Measurements from ENCODE around the gene TMC3. TPM values are rescaled to one million over a fixed set of nuclear protein-coding genes. Genes with fewer than 3 reads are reported as not detected.

The TMC3 gene
- total RNA-seq, 2 experiments from 2014 or later: not detected

DNA sequence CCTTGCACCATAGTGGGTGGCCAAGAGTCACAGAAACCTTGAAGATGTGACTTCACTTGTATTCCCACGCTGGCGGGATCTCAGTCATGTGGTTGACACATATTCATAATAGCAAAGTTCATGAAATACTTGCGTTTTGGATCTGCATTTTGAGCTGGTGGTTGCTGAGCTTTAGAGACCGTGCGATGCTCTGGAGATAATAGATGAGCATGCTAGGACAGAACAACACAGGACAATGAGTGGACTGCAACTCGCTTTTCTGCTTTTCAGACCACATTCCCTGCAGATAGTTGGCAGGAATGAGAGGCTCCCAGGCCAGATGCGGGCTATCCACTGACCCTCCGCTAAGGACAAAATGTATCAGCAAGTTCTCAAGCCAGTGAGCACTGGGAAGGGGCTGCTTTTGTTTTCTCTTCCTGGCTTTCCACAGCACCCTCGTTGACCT is 36.3 kb downstream of the TMC3 start:
- Histone ChIP-seq H3K9me2 (ENCODE audit: insufficient read depth, low read length) (no peaks in the 10 kb centered on the region), H3K79me2 (ENCODE audit: insufficient read depth, low read depth, low read length) (no peaks in the 10 kb centered on the region), H4K20me1 (ENCODE audit: insufficient read depth, low read length) (no peaks in the 10 kb centered on the region), H3K4me1 (ENCODE audit: insufficient read depth, low read length, poor library complexity, severe bottlenecking) (peaks cover 17% of the 10 kb centered on the region), H3K4me3 (ENCODE audit: low read depth, low read length, poor library complexity, severe bottlenecking) (no peak overlapping the region), H2AFZ (ENCODE audit: low read length) (no peak overlapping the region), H3K4me2 (ENCODE audit: low read length) (no peak overlapping the region), H3K27ac (ENCODE audit: low read depth, low read length, poor library complexity, severe bottlenecking) (no peak overlapping the region), H3K9me3 (ENCODE audit: low read length) (no peaks in the 10 kb centered on the region), H3K36me3 (ENCODE audit: insufficient read depth, low read length) (no peaks in the 10 kb centered on the region)
- ChIA-PET POLR2A (no interaction called here), CTCF (ENCODE audit: unreplicated experiment) (interaction anchor here (1.6 to 2.4 kb wide), 2 partner anchors 62 to 72 kb away, joined by 7 to 9 read pairs; no protein-coding TSS in a partner anchor)
- BruUV-seq (replicated peaks): no TSS peak
- no peak for DNase-seq (ENCODE audit: low spot score)
- intact Hi-C loops (cut with micrococcal nuclease; ENCODE audit: unreplicated experiment): loop anchor here (5.0 to 10.0 kb wide), 2 partner anchors 60 to 183 kb away; no protein-coding TSS in a partner anchor
- no peak for TF ChIP-seq CTCF (conservative IDR thresholded peaks at IDR 0.05; ENCODE audit: low read length)
- no peak for TF ChIP-seq EZH2phosphoT487 (IDR thresholded peaks at IDR 0.05; ENCODE audit: borderline replicate concordance, low read depth, low read length)

- H2AFZ ChIP-seq (ENCODE audit: low read length): no peak overlapping the region
- no peak overlapping the region for H3K4me3 ChIP-seq (ENCODE audit: low read depth, low read length, poor library complexity, severe bottlenecking)
- H3K79me2 ChIP-seq (ENCODE audit: insufficient read depth, low read depth, low read length): no peaks in the 10 kb centered on the region
- H3K9me2 ChIP-seq (ENCODE audit: insufficient read depth, low read length): no peaks in the 10 kb centered on the region
- TF ChIP-seq EZH2phosphoT487 (IDR thresholded peaks at IDR 0.05; ENCODE audit: borderline replicate concordance, low read depth, low read length): no peak
- TF ChIP-seq CTCF (conservative IDR thresholded peaks at IDR 0.05; ENCODE audit: low read length): no peak
- intact Hi-C loops (cut with micrococcal nuclease; ENCODE audit: unreplicated experiment): loop anchor here (5.0 to 10.0 kb wide), 2 partner anchors 60 to 182 kb away; no protein-coding TSS in a partner anchor
- no peak for DNase-seq (ENCODE audit: low spot score)
- no TSS peak for BruUV-seq (replicated peaks)
- no peak overlapping the region for H3K27ac ChIP-seq (ENCODE audit: low read depth, low read length, poor library complexity, severe bottlenecking)
- POLR2A ChIA-PET: interaction anchor here (0.8 to 1.1 kb wide), 4 partner anchors 8 to 57 kb away, joined by 3 to 5 read pairs (median 4); no protein-coding TSS in a partner anchor
- peaks cover 17% of the 10 kb centered on the region for H3K4me1 ChIP-seq (ENCODE audit: insufficient read depth, low read length, poor library complexity, severe bottlenecking)
- no peak overlapping the region for H3K4me2 ChIP-seq (ENCODE audit: low read length)
- no peaks in the 10 kb centered on the region for H3K9me3 ChIP-seq (ENCODE audit: low read length)
- H4K20me1 ChIP-seq (ENCODE audit: insufficient read depth, low read length): no peaks in the 10 kb centered on the region
- CTCF ChIA-PET (ENCODE audit: unreplicated experiment): interaction anchor here (0.9 to 2.4 kb wide), 3 partner anchors 10 to 71 kb away, joined by 3 to 9 read pairs (median 7); no protein-coding TSS in a partner anchor
- H3K36me3 ChIP-seq (ENCODE audit: insufficient read depth, low read length): no peaks in the 10 kb centered on the region
Observed at GRCh38 chr15:81337241-81337640, 36.8 kb downstream of the TMC3 start.

GRCh38 chr15:81336568-81336967 is 37.4 kb downstream of the TMC3 start:
- TF ChIP-seq CTCF (conservative IDR thresholded peaks at IDR 0.05; ENCODE audit: low read length) (peak; percentile 87), EZH2phosphoT487 (IDR thresholded peaks at IDR 0.05; ENCODE audit: borderline replicate concordance, low read depth, low read length) (no peak)
- ChIA-PET CTCF (ENCODE audit: unreplicated experiment) (interaction anchor here (0.9 to 2.4 kb wide), 3 partner anchors 10 to 70 kb away, joined by 3 to 9 read pairs (median 7); no protein-coding TSS in a partner anchor), POLR2A (interaction anchor here (0.7 to 1.5 kb wide), 6 partner anchors 9 to 77 kb away, joined by 3 to 5 read pairs (median 4); no protein-coding TSS in a partner anchor)
- H3K4me1 ChIP-seq (ENCODE audit: insufficient read depth, low read length, poor library complexity, severe bottlenecking): peaks cover 17% of the 10 kb centered on the region
- H4K20me1 ChIP-seq (ENCODE audit: insufficient read depth, low read length): no peaks in the 10 kb centered on the region
- H3K36me3 ChIP-seq (ENCODE audit: insufficient read depth, low read length): no peaks in the 10 kb centered on the region
- H3K79me2 ChIP-seq (ENCODE audit: insufficient read depth, low read depth, low read length): no peaks in the 10 kb centered on the region
- no peak overlapping the region for H3K4me2 ChIP-seq (ENCODE audit: low read length)
- no peak overlapping the region for H2AFZ ChIP-seq (ENCODE audit: low read length)
- H3K9me3 ChIP-seq (ENCODE audit: low read length): no peaks in the 10 kb centered on the region
- no peak overlapping the region for H3K27ac ChIP-seq (ENCODE audit: low read depth, low read length, poor library complexity, severe bottlenecking)
- peak; percentile 69 for DNase-seq (ENCODE audit: low spot score)
- no peak overlapping the region for H3K4me3 ChIP-seq (ENCODE audit: low read depth, low read length, poor library complexity, severe bottlenecking)
- intact Hi-C loops (cut with micrococcal nuclease; ENCODE audit: unreplicated experiment): loop anchor here (5.0 to 10.0 kb wide), 2 partner anchors 61 to 182 kb away; no protein-coding TSS in a partner anchor
- no TSS peak for BruUV-seq (replicated peaks)
- H3K9me2 ChIP-seq (ENCODE audit: insufficient read depth, low read length): no peaks in the 10 kb centered on the region
